H1 (cell line): ENCODE results near the gene SHISA7. TPM values are rescaled to one million over a fixed set of nuclear protein-coding genes. Genes with fewer than 3 reads are reported as not detected.

Source experiments
- CTCF ChIA-PET: fragments of 300-600 bp; sonication (Branson Sonifier 250); formaldehyde crosslinking; loops from one replicate; lab custom pipeline; 2021; ENCODE audit not compliant: partially characterized antibody; lab: Charles Lee
- POLR2A ChIA-PET: fragments of 300-600 bp; sonication (Branson Sonifier 250); formaldehyde crosslinking; loops from one replicate; lab custom pipeline; 2021; ENCODE audit warnings: inconsistent platforms; ENCODE audit not compliant: partially characterized antibody; lab: Charles Lee
- DNase-seq, 2 experiments: peaks; one replicate each; pipeline versions ENCODE4 v3.0.0 to v3.0.0-alpha.2; 2010 to 2022; ENCODE audit warnings: low spot score in 2 of 2, low read depth in 1 of 2, mixed read lengths in 1 of 2
- FAIRE-seq: peaks from 2 replicates; lab custom pipeline; 2011; peaks lifted over from hg19 to GRCh38; lab: Jason Lieb, UNC
- H2AFZ ChIP-seq: 2 replicates; pipeline ENCODE4 v1.8.1; 2012; ENCODE audit warnings: low read length, inconsistent platforms
- H2AK5ac ChIP-seq: 2 replicates; pipeline ENCODE4 v1.6.1; 2013; ENCODE audit warnings: low read depth, low read length
- H2BK120ac ChIP-seq: replicated peaks from 2 replicates; pipeline ENCODE3; 2013; ENCODE audit warnings: low read depth, low read length, inconsistent platforms
- H2BK12ac ChIP-seq: 2 replicates; pipeline ENCODE4 v1.6.1; 2013; ENCODE audit warnings: low read depth, low read length
- H2BK15ac ChIP-seq: 2 replicates; pipeline ENCODE4 v1.6.1; 2013; ENCODE audit warnings: low read length
- H2BK20ac ChIP-seq: 2 replicates; pipeline ENCODE4 v1.6.1; 2013; ENCODE audit warnings: low read length
- H2BK5ac ChIP-seq: 2 replicates; pipeline ENCODE4 v1.6.1; 2013; ENCODE audit warnings: low read depth, low read length
- H3K14ac ChIP-seq: 2 replicates; pipeline ENCODE4 v1.6.1; 2013; ENCODE audit warnings: inconsistent platforms; ENCODE audit not compliant: insufficient read length
- H3K18ac ChIP-seq: 2 replicates; pipeline ENCODE4 v1.6.1; 2013; ENCODE audit warnings: low read length; ENCODE audit errors: extremely low read depth
- H3K23ac ChIP-seq: 2 replicates; pipeline ENCODE4 v1.6.1; 2013; ENCODE audit warnings: inconsistent platforms; ENCODE audit not compliant: insufficient read length
- H3K23me2 ChIP-seq: 2 replicates; pipeline ENCODE4 v1.6.1; 2013; ENCODE audit warnings: low read depth, low read length
- H3K27ac ChIP-seq: 2 replicates; pipeline ENCODE4 v1.6.1; 2011; ENCODE audit warnings: low read depth, low read length, inconsistent platforms
- H3K27me3 ChIP-seq, 4 experiments: replicated peaks in 1 of 4; 1 replicate in 1 of 4; 2 replicates in 3 of 4; pipeline versions ENCODE4 v1.6.1 to v1.8.1; 2011 to 2013; ENCODE audit warnings: low read length in 3 of 4, mild to moderate bottlenecking in 3 of 4, inconsistent platforms in 2 of 4, mixed read lengths in 2 of 4, moderate library complexity in 1 of 4; ENCODE audit not compliant: control insufficient read depth in 3 of 4, insufficient read depth in 3 of 4; ENCODE audit errors: extremely low read depth in 1 of 4
- H3K36me3 ChIP-seq, 4 experiments: 2 replicates each; pipeline versions ENCODE4 v1.6.1 to v1.8.1; 2011 to 2013; ENCODE audit warnings: mild to moderate bottlenecking in 4 of 4, low read length in 3 of 4, moderate library complexity in 2 of 4, control low read depth in 1 of 4, inconsistent platforms in 1 of 4; ENCODE audit not compliant: insufficient read depth in 4 of 4, control insufficient read depth in 2 of 4
- H3K4ac ChIP-seq: replicated peaks from 2 replicates; pipeline ENCODE3; 2013; ENCODE audit warnings: low read length, low read depth, mixed read lengths, inconsistent platforms; ENCODE audit not compliant: insufficient read length
- H3K4me1 ChIP-seq, 4 experiments: replicated peaks in 1 of 4; 1 replicate in 1 of 4; 2 replicates in 3 of 4; pipeline versions ENCODE4 v1.6.1 to v1.8.1; 2011 to 2013; ENCODE audit warnings: low read length in 3 of 4, inconsistent platforms in 2 of 4, mixed read lengths in 1 of 4; ENCODE audit not compliant: insufficient read depth in 4 of 4, control insufficient read depth in 3 of 4
- H3K4me2 ChIP-seq, 2 experiments: 2 replicates each; pipeline versions ENCODE4 v1.6.1 to v1.8.1; 2011 to 2013; ENCODE audit warnings: low read depth in 2 of 2, low read length in 2 of 2, control low read depth in 1 of 2, inconsistent platforms in 1 of 2, mild to moderate bottlenecking in 1 of 2; ENCODE audit not compliant: insufficient read depth in 1 of 2
- H3K4me3 ChIP-seq, 4 experiments: fragments of 200-600, 300-600 bp in 1 of 4; sonication (generic), shearing (Covaris generic), sonication (Bioruptor Twin) in 1 of 4; 2 replicates each; pipeline versions ENCODE4 v1.5.1 to v1.8.1; 2011 to 2016; ENCODE audit warnings: low read length in 4 of 4, low read depth in 3 of 4, control low read depth in 2 of 4, inconsistent platforms in 2 of 4, mild to moderate bottlenecking in 2 of 4, mixed read lengths in 1 of 4, moderate library complexity in 1 of 4; ENCODE audit not compliant: insufficient read depth in 2 of 4; ENCODE audit errors: extremely low read depth in 1 of 4
- H3K56ac ChIP-seq: replicated peaks from 2 replicates; pipeline ENCODE3; 2013; ENCODE audit warnings: low read depth, mild to moderate bottlenecking, mixed read lengths, low read length, inconsistent platforms; ENCODE audit not compliant: insufficient read length
- H3K79me1 ChIP-seq: 2 replicates; pipeline ENCODE4 v1.6.1; 2013; ENCODE audit warnings: low read depth, low read length, control low read depth
- H3K79me2 ChIP-seq, 2 experiments: 2 replicates each; pipeline versions ENCODE4 v1.6.1 to v1.8.1; 2012 to 2013; ENCODE audit warnings: low read length in 2 of 2, mild to moderate bottlenecking in 2 of 2, inconsistent platforms in 1 of 2; ENCODE audit not compliant: insufficient read depth in 2 of 2, control insufficient read depth in 1 of 2
- H3K9ac ChIP-seq, 4 experiments: replicated peaks in 1 of 4; 1 replicate in 1 of 4; 2 replicates in 3 of 4; pipeline versions ENCODE4 v1.6.1 to v1.8.1; 2011 to 2013; ENCODE audit warnings: low read depth in 3 of 4, low read length in 3 of 4, control low read depth in 2 of 4, mild to moderate bottlenecking in 2 of 4, moderate library complexity in 2 of 4, inconsistent platforms in 1 of 4; ENCODE audit errors: extremely low read depth in 1 of 4
- H3K9me3 ChIP-seq, 2 experiments: 2 replicates each; pipeline versions ENCODE4 v1.6.1 to v1.8.1; 2012 to 2013; ENCODE audit warnings: mild to moderate bottlenecking in 2 of 2, moderate library complexity in 2 of 2, control low read depth in 1 of 2, inconsistent platforms in 1 of 2, low read depth in 1 of 2, low read length in 1 of 2, mixed read lengths in 1 of 2; ENCODE audit not compliant: insufficient read depth in 2 of 2
- H4K20me1 ChIP-seq, 2 experiments: replicated peaks in 1 of 2; 2 replicates each; pipeline versions ENCODE3 to v1.8.1; 2011 to 2013; ENCODE audit warnings: inconsistent platforms in 2 of 2, low read length in 2 of 2, mild to moderate bottlenecking in 1 of 2; ENCODE audit not compliant: insufficient read depth in 2 of 2, control insufficient read depth in 1 of 2
- H4K5ac ChIP-seq: 2 replicates; pipeline ENCODE4 v1.6.1; 2013; ENCODE audit warnings: low read length, low read depth, mixed read lengths, inconsistent platforms; ENCODE audit not compliant: insufficient read length
- H4K8ac ChIP-seq: 2 replicates; pipeline ENCODE4 v1.8.0; 2013; ENCODE audit warnings: mild to moderate bottlenecking, moderate library complexity, low read length, inconsistent platforms; ENCODE audit not compliant: insufficient read depth; ENCODE audit errors: extremely low read depth
- H4K91ac ChIP-seq: replicated peaks from 2 replicates; pipeline ENCODE3; 2013; ENCODE audit warnings: low read length, mixed read lengths, inconsistent platforms; ENCODE audit not compliant: insufficient read length
- CBX5 ChIP-seq: fragments of 300-800, 300-1000 bp; sonication (generic); IDR thresholded peaks from 2 replicates; pipeline ENCODE4 v1.7.1; 2016; ENCODE audit warnings: antibody characterized with exemption, low read length, low read depth
- CTBP2 ChIP-seq: IDR thresholded peaks from 2 replicates; pipeline ENCODE4 v1.7.0; 2011; ENCODE audit warnings: borderline replicate concordance, mild to moderate bottlenecking, moderate library complexity, mixed read lengths, low read length; ENCODE audit not compliant: insufficient read depth, insufficient read length
- CTCF ChIP-seq, 3 experiments: IDR thresholded peaks; 1 replicate in 2 of 3; 2 replicates in 1 of 3; pipeline versions ENCODE4 v1.5.1 to v1.6.1; 2011; ENCODE audit warnings: low read length in 3 of 3, mild to moderate bottlenecking in 3 of 3, inconsistent platforms in 2 of 3, low read depth in 1 of 3, moderate library complexity in 1 of 3; ENCODE audit not compliant: insufficient read depth in 1 of 3; ENCODE audit errors: control extremely low read depth in 1 of 3
- RXRA ChIP-seq: IDR thresholded peaks from 2 replicates; pipeline ENCODE4 v1.6.1; 2011; ENCODE audit warnings: low read depth, mild to moderate bottlenecking, low read length, moderate library complexity; ENCODE audit not compliant: insufficient read depth
- SIN3A ChIP-seq, 2 experiments: IDR thresholded peaks in 1 of 2; conservative IDR thresholded peaks in 1 of 2; 2 replicates each; pipeline ENCODE4 v1.6.1; 2011 to 2012; ENCODE audit warnings: low read length in 2 of 2, improper control_type of control experiment in 1 of 2, low read depth in 1 of 2, mild to moderate bottlenecking in 1 of 2
- SUZ12 ChIP-seq: fragments of 200-600 bp; sonication (generic); IDR thresholded peaks from 2 replicates; pipeline ENCODE4 v1.6.1; 2012; ENCODE audit warnings: mild to moderate bottlenecking, inconsistent platforms, low read length, moderate library complexity, mixed read lengths
- TAF1 ChIP-seq: IDR thresholded peaks from 2 replicates; pipeline ENCODE4 v1.6.1; 2011; ENCODE audit warnings: mild to moderate bottlenecking, low read depth, low read length
- YY1 ChIP-seq: IDR thresholded peaks from 2 replicates; pipeline ENCODE4 v1.6.1; 2011; ENCODE audit warnings: low read depth, mild to moderate bottlenecking, low read length
- WGBS, 2 experiments: shearing (Covaris generic) in 1 of 2; methylation state at CpG; one replicate each; pipeline versions ENCODE4 v1.1.6 to v1.1.7; 2013 to 2015; ENCODE audit warnings: low lambda C conversion rate in 2 of 2, mixed read lengths in 2 of 2, inconsistent platforms in 1 of 2, low coverage in 1 of 2, missing lambda C conversion rate in 1 of 2; ENCODE audit not compliant: insufficient replicate concordance in 2 of 2, insufficient coverage in 1 of 2, insufficient read length in 1 of 2; ENCODE audit errors: extremely low coverage in 1 of 2, missing lambda C conversion rate in 1 of 2; 5-methylcytosine and 5-hydroxymethylcytosine counted together
- polyA plus RNA-seq, 7 experiments: library from polyadenylated mRNA; depleted of rRNA in 3 of 7; stranded (reverse) in 5 of 7; unstranded in 2 of 7; fragments of >200 nt in 5 of 7; fragments of 200-250 nt in 2 of 7; gene quantifications; 1 replicate in 5 of 7; 2 replicates in 1 of 7; 4 replicates in 1 of 7; pipeline versions ENCODE4 v1.2.1 to v1.2.3, GENCODE V29; 2011 to 2013; ENCODE audit warnings: missing spikeins in 2 of 7, mixed read lengths in 2 of 7
- total RNA-seq: library from RNA; stranded (reverse); fragmentation: NEBNext Ultra II Directional; extraction: Animal tissue kit (Norgen Biotek cat#: 25700); gene quantifications from 2 replicates; pipeline ENCODE4 v1.2.1, GENCODE V29; 2021

Gene SHISA7
- total and polyA plus RNA-seq, 2 of the 8 experiments (the other 6 are each of a cell fraction or from before 2014, with no cell fraction given): 0.76 to 1.0 TPM

GRCh38 chr19:55463583-55464031 lies 20.5 kb upstream of the SHISA7 start:
- Histone ChIP-seq H3K4ac (peak overlapping the region; percentile 46), H3K23ac (no peak overlapping the region), H2AK5ac (peak overlapping the region; percentile 17; the same call in 1 of the 2 replicates), H3K14ac (no peak overlapping the region), H2BK120ac (no peak overlapping the region), H3K4me2 (0 out of 4 replicates have a peak overlapping the region, but pooled peaks of 1 of the 2 experiments have one; percentile 26), H3K56ac (no peak overlapping the region), H2BK20ac (peak overlapping the region; percentile 67; the same call in 1 of the 2 replicates), H4K5ac (no peak overlapping the region), H3K23me2 (peaks cover 1% of the 10 kb centered on the region; the same call in 1 of the 2 replicates), H4K8ac (no peak overlapping the region), H2AFZ (no peak overlapping the region), H3K27me3 (no peaks in the 10 kb centered on the region; a peak in 1 of 7 replicates), H3K36me3 (no peaks in the 10 kb centered on the region), H3K18ac (no peak overlapping the region; the same call in none of the 2 replicates), H2BK12ac (peak overlapping the region; percentile 94; the same call in 1 of the 2 replicates), H3K9me3 (no peaks in the 10 kb centered on the region), H4K91ac (peak overlapping the region; percentile 89), H3K9ac (no peak overlapping the region), H3K4me1 (peaks cover 3 to 26% (median 17%) of the 10 kb centered on the region in 4 experiments), H4K20me1 (no peaks in the 10 kb centered on the region), H3K4me3 (no peak overlapping the region), H3K27ac (no peak overlapping the region), H2BK5ac (0 out of 2 replicates have a peak overlapping the region, but pooled peaks have one; percentile 24), H3K79me1 (peaks cover 8% of the 10 kb centered on the region), H2BK15ac (peak overlapping the region; percentile 72), H3K79me2 (peaks cover 0 to 13% of the 10 kb centered on the region in 2 experiments; a peak in 2 of 4 replicates)
- ChIA-PET CTCF (interaction anchor here (1.0 to 1.4 kb wide), 5 partner anchors 10 to 170 kb away, joined by 3 to 6 read pairs (median 4); no protein-coding TSS in a partner anchor), POLR2A (interaction anchor here (0.9 to 2.9 kb wide), 3 partner anchors 13 to 21 kb away, joined by 3 to 8 read pairs (median 4); partner anchors contain the start of genes NAT14 and ZNF628)
- DNase-seq (no peak), FAIRE-seq (no peak)
- WGBS, 2 experiments: 82% methylated on average over 12 of the region's 15 CpGs; no CpG with 5 or more reads in 1 of the 2 experiments
- TF ChIP-seq SIN3A (conservative IDR thresholded peaks at IDR 0.05 in 1 of 2, IDR thresholded peaks at IDR 0.05 in 1 of 2; ENCODE audit: low read depth in 1 of 2, low read length in 2 of 2): no peak
- no peak for TF ChIP-seq TAF1
- no peak for TF ChIP-seq CTCF (IDR thresholded peaks at IDR 0.05; ENCODE audit: control extremely low read depth in 1 of 3, insufficient read depth in 1 of 3, low read depth in 1 of 3, low read length in 3 of 3)
- no peak for TF ChIP-seq RXRA
- no peak for TF ChIP-seq CTBP2
- no peak for TF ChIP-seq YY1
- TF ChIP-seq CBX5: no peak
- TF ChIP-seq SUZ12: no peak
